ENCODE measurements around the gene FHDC1.

FHDC1 gene

GRCh38 chr4:152983774-152984411 lies 47.8 kb downstream of the FHDC1 start:
- no peak for DNase-seq

- DNase-seq: no peak
Measured at GRCh38 chr4:152988721-152989553, 52.8 kb downstream of the FHDC1 start.

GRCh38 chr4:152989554-152989970 lies 53.4 kb downstream of the FHDC1 start:
- no peak for DNase-seq

GRCh38 chr4:152990471-152991131 lies 54.5 kb downstream of the FHDC1 start:
- DNase-seq: no peak

- DNase-seq: no peak
Measured at GRCh38 chr4:152991398-152991797, 55.3 kb downstream of the FHDC1 start.

- DNase-seq: no peak
Measured at GRCh38 chr4:152992027-152992426, 55.9 kb downstream of the FHDC1 start.

- DNase-seq: no peak
Measured at GRCh38 chr4:152992466-152992865, 56.3 kb downstream of the FHDC1 start.

- no peak for DNase-seq
Measured at GRCh38 chr4:152994038-152994437, 57.9 kb downstream of the FHDC1 start.

- DNase-seq: no peak
Measured at GRCh38 chr4:152996111-152996571, 60.0 kb downstream of the FHDC1 start.

- no peak for DNase-seq
Measured at GRCh38 chr4:152996672-152997071, 60.5 kb downstream of the FHDC1 start.

GRCh38 chr4:152997288-152997687 lies 61.2 kb downstream of the FHDC1 start:
- DNase-seq: no peak

- no peak for DNase-seq
Measured at GRCh38 chr4:152997771-152998487, 61.8 kb downstream of the FHDC1 start.

- DNase-seq: no peak
Measured at GRCh38 chr4:152998861-152999260, 62.7 kb downstream of the FHDC1 start.

GRCh38 chr4:152999346-153000075 lies 63.4 kb downstream of the FHDC1 start:
- DNase-seq: peak; percentile 54

GRCh38 chr4:153000076-153000420 lies 63.9 kb downstream of the FHDC1 start:
- DNase-seq: no peak

- no peak for DNase-seq
Measured at GRCh38 chr4:153001626-153002025, 65.5 kb downstream of the FHDC1 start.

GRCh38 chr4:153002110-153002509 lies 66.0 kb downstream of the FHDC1 start:
- DNase-seq: no peak

- DNase-seq: no peak
Measured at GRCh38 chr4:153004081-153004850, 68.1 kb downstream of the FHDC1 start.

- DNase-seq: peak; percentile 29
Measured at GRCh38 chr4:153005899-153006381, 69.8 kb downstream of the FHDC1 start.

GRCh38 chr4:153008578-153009199 lies 72.6 kb downstream of the FHDC1 start:
- DNase-seq: no peak

GRCh38 chr4:153010146-153010545 lies 74.0 kb downstream of the FHDC1 start:
- peak; percentile 78 for DNase-seq
